Measurements from ENCODE around the gene FAS. TPM values are rescaled to one million over a fixed set of nuclear protein-coding genes. Genes with fewer than 3 reads are reported as not detected.

The FAS gene
- total and polyA plus RNA-seq, 9 of the 15 experiments (the other 6 are each of a cell fraction or from before 2014, with no cell fraction given), result 0.08 to 0.62 (median 0.37) TPM

DNA sequence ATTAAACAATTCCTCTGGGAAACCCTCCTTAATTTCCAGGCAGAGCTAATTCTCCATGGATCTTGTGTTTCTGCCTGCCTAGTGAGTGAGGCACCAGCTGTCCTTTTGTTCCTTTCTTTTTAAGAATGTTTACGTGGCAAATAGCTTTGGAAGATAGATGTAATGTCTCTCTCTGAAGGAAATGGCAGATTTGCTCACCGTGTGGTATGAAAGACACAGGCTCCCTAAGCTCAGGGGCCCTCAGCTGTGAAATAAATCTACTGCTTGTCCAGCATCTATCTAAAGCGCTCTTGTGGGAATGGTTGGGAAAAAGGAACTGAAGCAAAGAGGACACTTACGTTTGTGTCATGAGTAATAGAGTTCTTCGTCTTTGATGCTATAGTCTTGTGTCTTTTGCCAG lies 64.6 kb downstream of the FAS start:
- DNase-seq (ENCODE audit: extremely low read depth in 1 of 4, low spot score in 3 of 4) (no peak), ATAC-seq (no peak), FAIRE-seq (no peak)
- Histone ChIP-seq H3K36me3 (ENCODE audit: control insufficient read depth, insufficient read depth, low read length) (no peaks in the 10 kb centered on the region), H3K27ac (ENCODE audit: extremely low read depth, low read depth, low read length) (no peak overlapping the region), H2AFZ (ENCODE audit: low read depth, low read length) (0 out of 2 replicates have a peak overlapping the region, but pooled peaks have one; percentile 24), H4K20me1 (replicated peaks; ENCODE audit: control insufficient read depth, insufficient read depth, low read length) (no peaks in the 10 kb centered on the region), H3K9ac (ENCODE audit: insufficient read depth in 1 of 2, low read depth in 2 of 2, low read length in 2 of 2) (no peak overlapping the region), H3K4me1 (replicated peaks in 1 of 2; ENCODE audit: control insufficient read depth in 2 of 2, insufficient read depth in 2 of 2, low read length in 2 of 2) (no peaks in the 10 kb centered on the region), H3K9me3 (replicated peaks; ENCODE audit: control insufficient read depth, insufficient read depth, low read depth, low read length) (no peaks in the 10 kb centered on the region), H3K27me3 (ENCODE audit: control insufficient read depth in 2 of 2, insufficient read depth in 2 of 2, low read length in 2 of 2) (no peaks in the 10 kb centered on the region), H3K79me2 (ENCODE audit: control insufficient read depth, insufficient read depth, low read length) (no peaks in the 10 kb centered on the region), H3K9me1 (ENCODE audit: control insufficient read depth, insufficient read depth, low read length) (no peaks in the 10 kb centered on the region), H3K4me3 (no peak overlapping the region), H3K4me2 (ENCODE audit: insufficient read depth, low read length) (no peak overlapping the region)
- ChIA-PET CTCF (ENCODE audit: low intra/inter-chr PET ratio) (no interaction called here), POLR2A (no interaction called here)
- TF ChIP-seq RAD21 (CRISPR knock-in tag; conservative IDR thresholded peaks at IDR 0.05 in 1 of 2, IDR thresholded peaks at IDR 0.05 in 1 of 2) (0 out of 4 replicates have a peak, but pooled peaks of 1 of the 2 experiments have one; percentile 10), CREBBP (IDR thresholded peaks at IDR 0.05; ENCODE audit: low read depth, low read length) (no peak)
- in situ Hi-C loops (cut with MboI), result no loop called here
- 11% methylated on average over 5 of the region's 5 CpGs for WGBS (ENCODE audit: insufficient coverage, low coverage, missing lambda C conversion rate)
- intact Hi-C loops (cut with micrococcal nuclease), result no loop called here
- BruUV-seq (replicated peaks), result no TSS peak

DNA sequence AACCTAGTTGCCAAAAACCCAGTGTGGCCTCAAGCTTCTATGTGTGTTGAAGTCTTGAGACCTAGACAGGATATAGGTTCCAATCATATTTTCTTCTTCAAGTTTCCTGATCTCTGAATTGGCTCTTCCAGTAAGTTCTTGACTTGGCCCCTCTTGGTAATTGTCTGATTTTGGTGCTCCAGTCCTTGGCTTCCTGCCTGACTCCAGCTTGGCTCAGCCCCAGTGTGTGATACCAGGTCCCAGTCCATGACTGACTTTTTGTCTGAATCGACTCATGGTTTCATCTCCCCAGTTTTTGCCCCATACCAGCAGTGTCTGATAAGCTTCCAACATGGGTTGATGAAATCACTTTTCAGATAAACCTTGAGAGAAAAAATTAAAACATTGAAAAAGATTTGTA lies 72.3 kb downstream of the FAS start:
- no peaks in the 10 kb centered on the region for H3K36me3 ChIP-seq (ENCODE audit: control insufficient read depth, insufficient read depth, low read length)
- peak overlapping the region; percentile 19; the same call in 1 of the 3 replicates for H3K27ac ChIP-seq (ENCODE audit: extremely low read depth, low read depth, low read length)
- 0% methylated on average over 1 of the region's 1 CpG for WGBS (ENCODE audit: insufficient coverage, low coverage, missing lambda C conversion rate)
- CTCF ChIA-PET (ENCODE audit: low intra/inter-chr PET ratio), result no interaction called here
- FAIRE-seq, result no peak
- DNase-seq (ENCODE audit: extremely low read depth in 1 of 4, low spot score in 3 of 4), result peak in 1 of 4 experiments; percentile 9
- H2AFZ ChIP-seq (ENCODE audit: low read depth, low read length), result no peak overlapping the region
- intact Hi-C loops (cut with micrococcal nuclease) (no loop called here), in situ Hi-C loops (cut with MboI) (no loop called here)
- no peaks in the 10 kb centered on the region for H3K9me1 ChIP-seq (ENCODE audit: control insufficient read depth, insufficient read depth, low read length)
- no peaks in the 10 kb centered on the region for H4K20me1 ChIP-seq (replicated peaks; ENCODE audit: control insufficient read depth, insufficient read depth, low read length)
- POLR2A ChIA-PET, result no interaction called here
- no peak overlapping the region for H3K4me3 ChIP-seq
- no peak for ATAC-seq
- no TSS peak for BruUV-seq (replicated peaks)
- no peak overlapping the region for H3K9ac ChIP-seq (ENCODE audit: insufficient read depth in 1 of 2, low read depth in 2 of 2, low read length in 2 of 2)
- H3K27me3 ChIP-seq (ENCODE audit: control insufficient read depth in 2 of 2, insufficient read depth in 2 of 2, low read length in 2 of 2), result no peaks in the 10 kb centered on the region
- H3K79me2 ChIP-seq (ENCODE audit: control insufficient read depth, insufficient read depth, low read length), result no peaks in the 10 kb centered on the region
- no peaks in the 10 kb centered on the region for H3K9me3 ChIP-seq (replicated peaks; ENCODE audit: control insufficient read depth, insufficient read depth, low read depth, low read length)
- H3K4me1 ChIP-seq (replicated peaks in 1 of 2; ENCODE audit: control insufficient read depth in 2 of 2, insufficient read depth in 2 of 2, low read length in 2 of 2), result no peaks in the 10 kb centered on the region
- no peak overlapping the region for H3K4me2 ChIP-seq (ENCODE audit: insufficient read depth, low read length)
- TF ChIP-seq ZNF785 (CRISPR knock-in tag; IDR thresholded peaks at IDR 0.05), result no peak
- TF ChIP-seq, protein P1, sequence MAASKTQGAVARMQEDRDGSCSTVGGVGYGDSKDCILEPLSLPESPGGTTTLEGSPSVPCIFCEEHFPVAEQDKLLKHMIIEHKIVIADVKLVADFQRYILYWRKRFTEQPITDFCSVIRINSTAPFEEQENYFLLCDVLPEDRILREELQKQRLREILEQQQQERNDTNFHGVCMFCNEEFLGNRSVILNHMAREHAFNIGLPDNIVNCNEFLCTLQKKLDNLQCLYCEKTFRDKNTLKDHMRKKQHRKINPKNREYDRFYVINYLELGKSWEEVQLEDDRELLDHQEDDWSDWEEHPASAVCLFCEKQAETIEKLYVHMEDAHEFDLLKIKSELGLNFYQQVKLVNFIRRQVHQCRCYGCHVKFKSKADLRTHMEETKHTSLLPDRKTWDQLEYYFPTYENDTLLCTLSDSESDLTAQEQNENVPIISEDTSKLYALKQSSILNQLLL (CRISPR knock-in tag; IDR thresholded peaks at IDR 0.05; ENCODE audit: borderline replicate concordance), result no peak
- TF ChIP-seq PYGO2 (tag; IDR thresholded peaks at IDR 0.05), result no peak
- TF ChIP-seq PRMT5 (CRISPR knock-in tag; IDR thresholded peaks at IDR 0.05), result no peak
- no peak for TF ChIP-seq BHLHE40 (IDR thresholded peaks at IDR 0.05; ENCODE audit: low read length)
- TF ChIP-seq ZNF79 (CRISPR knock-in tag; IDR thresholded peaks at IDR 0.05; ENCODE audit: low read depth), result no peak
- TF ChIP-seq, protein P2, sequence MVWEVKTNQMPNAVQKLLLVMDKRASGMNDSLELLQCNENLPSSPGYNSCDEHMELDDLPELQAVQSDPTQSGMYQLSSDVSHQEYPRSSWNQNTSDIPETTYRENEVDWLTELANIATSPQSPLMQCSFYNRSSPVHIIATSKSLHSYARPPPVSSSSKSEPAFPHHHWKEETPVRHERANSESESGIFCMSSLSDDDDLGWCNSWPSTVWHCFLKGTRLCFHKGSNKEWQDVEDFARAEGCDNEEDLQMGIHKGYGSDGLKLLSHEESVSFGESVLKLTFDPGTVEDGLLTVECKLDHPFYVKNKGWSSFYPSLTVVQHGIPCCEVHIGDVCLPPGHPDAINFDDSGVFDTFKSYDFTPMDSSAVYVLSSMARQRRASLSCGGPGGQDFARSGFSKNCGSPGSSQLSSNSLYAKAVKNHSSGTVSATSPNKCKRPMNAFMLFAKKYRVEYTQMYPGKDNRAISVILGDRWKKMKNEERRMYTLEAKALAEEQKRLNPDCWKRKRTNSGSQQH (CRISPR knock-in tag; IDR thresholded peaks at IDR 0.05), result no peak
- TF ChIP-seq, protein P3, sequence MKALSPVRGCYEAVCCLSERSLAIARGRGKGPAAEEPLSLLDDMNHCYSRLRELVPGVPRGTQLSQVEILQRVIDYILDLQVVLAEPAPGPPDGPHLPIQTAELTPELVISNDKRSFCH (CRISPR knock-in tag; IDR thresholded peaks at IDR 0.05), result no peak
- TF ChIP-seq, protein P3 (tag; IDR thresholded peaks at IDR 0.05), result no peak
- no peak for TF ChIP-seq HDGF (IDR thresholded peaks at IDR 0.05)
- TF ChIP-seq ELF2 (CRISPR knock-in tag; IDR thresholded peaks at IDR 0.05), result no peak

All from K562 (cell line).